K562 (cell line): Measurements from ENCODE around the gene ANO9. TPM values are rescaled to one million over a fixed set of nuclear protein-coding genes. Genes with fewer than 3 reads are reported as not detected.
A peak's percentile ranks its signal among the peaks of the same experiment; 100 is the strongest.

Experiments used
- ATAC-seq: fragments of 200-7000 bp; cut with Tn5 transposase; 3 replicates; pipeline ENCODE4 v1.9.1; 2020; ENCODE audit warnings: moderate library complexity
- Bru-seq: library from RNA; stranded (reverse); fragments of 400-500 nt; gene quantifications from one replicate; lab custom pipeline; 2021; lab: Mats Ljungman, UMichigan
- BruChase-seq, 2 experiments: library from RNA; stranded (reverse); fragments of 400-500 nt; gene quantifications; one replicate each; lab custom pipeline; 2021; lab: Mats Ljungman, UMichigan
- BruUV-seq: library from RNA; stranded (reverse); fragments of 400-500 nt; replicated peaks from 2 replicates; lab custom pipeline; 2021; lab: Mats Ljungman, UMichigan
- CTCF ChIA-PET: fragments of 300-600 bp; formaldehyde crosslinking; extraction: SDS; loops from one replicate; lab custom pipeline; 2021; ENCODE audit warnings: low intra/inter-chr PET ratio; lab: Yijun Ruan, JAX
- POLR2A ChIA-PET: fragments of 300-600, 350-650 bp; sonication (Branson Sonifier 250); formaldehyde crosslinking; extraction: SDS; loops from one replicate; lab custom pipeline; 2021; ENCODE audit warnings: antibody characterized with exemption, inconsistent platforms; lab: Yijun Ruan, JAX
- DNase-seq, 4 experiments: peaks; one replicate each; pipeline versions ENCODE4 v3.0.0 to v3.0.0-alpha.2; 2011 to 2018; ENCODE audit warnings: low spot score in 3 of 4, mixed read lengths in 3 of 4; ENCODE audit errors: extremely low read depth in 1 of 4
- FAIRE-seq: peaks from 2 replicates; lab custom pipeline; 2011; peaks lifted over from hg19 to GRCh38; lab: Jason Lieb, UNC
- H2AFZ ChIP-seq: 2 replicates; pipeline ENCODE4 v1.6.0; 2011; ENCODE audit warnings: low read depth, low read length, control low read depth, inconsistent platforms
- H3K27ac ChIP-seq: fragments of 200-600 bp; 3 replicates; pipeline ENCODE4 v1.8.0; 2011; ENCODE audit warnings: low read depth, mild to moderate bottlenecking, control low read depth, inconsistent platforms, low read length, moderate library complexity, mixed read lengths; ENCODE audit errors: extremely low read depth
- H3K27me3 ChIP-seq, 2 experiments: fragments of 300-600 bp in 1 of 2; 2 replicates in 1 of 2; 3 replicates in 1 of 2; pipeline versions ENCODE4 v1.6.0 to v1.8.0; 2011; ENCODE audit warnings: inconsistent platforms in 2 of 2, low read length in 2 of 2, mild to moderate bottlenecking in 1 of 2, mixed read lengths in 1 of 2, moderate library complexity in 1 of 2; ENCODE audit not compliant: control insufficient read depth in 2 of 2, insufficient read depth in 2 of 2
- H3K36me3 ChIP-seq: fragments of 300-600 bp; 3 replicates; pipeline ENCODE4 v1.8.0; 2011; ENCODE audit warnings: mild to moderate bottlenecking, low read length, inconsistent platforms; ENCODE audit not compliant: control insufficient read depth, insufficient read depth
- H3K4me1 ChIP-seq, 2 experiments: fragments of 200-600 bp in 1 of 2; replicated peaks in 1 of 2; 2 replicates in 1 of 2; 3 replicates in 1 of 2; pipeline versions ENCODE4 v1.5.1 to v1.8.0; 2011; ENCODE audit warnings: inconsistent platforms in 2 of 2, low read length in 2 of 2, mild to moderate bottlenecking in 1 of 2, mixed read lengths in 1 of 2, moderate library complexity in 1 of 2; ENCODE audit not compliant: control insufficient read depth in 2 of 2, insufficient read depth in 2 of 2
- H3K4me2 ChIP-seq: 2 replicates; pipeline ENCODE4 v1.6.1; 2011; ENCODE audit warnings: low read length, control low read depth, inconsistent platforms, mixed read lengths; ENCODE audit not compliant: insufficient read depth
- H3K4me3 ChIP-seq: fragments of 200-600 bp; sonication (generic), shearing (Covaris generic); 2 replicates; pipeline ENCODE4 v1.5.1; 2016; ENCODE audit warnings: control low read depth, inconsistent platforms
- H3K79me2 ChIP-seq: fragments of 200-600 bp; 3 replicates; pipeline ENCODE4 v1.8.0; 2011; ENCODE audit warnings: low read length, inconsistent platforms; ENCODE audit not compliant: control insufficient read depth, insufficient read depth
- H3K9ac ChIP-seq, 2 experiments: 2 replicates each; pipeline versions ENCODE4 v1.6.0 to v1.6.1; 2011; ENCODE audit warnings: low read depth in 2 of 2, low read length in 2 of 2, control low read depth in 1 of 2, inconsistent platforms in 1 of 2, mild to moderate bottlenecking in 1 of 2, mixed read lengths in 1 of 2; ENCODE audit not compliant: insufficient read depth in 1 of 2
- H3K9me1 ChIP-seq: one replicate; pipeline ENCODE4 v1.6.0; 2011; ENCODE audit warnings: inconsistent platforms, mild to moderate bottlenecking, low read length, moderate library complexity; ENCODE audit not compliant: control insufficient read depth, insufficient read depth
- H3K9me3 ChIP-seq: replicated peaks from 2 replicates; pipeline ENCODE4 v1.5.1; 2011; ENCODE audit warnings: low read depth, low read length, inconsistent platforms; ENCODE audit not compliant: control insufficient read depth, insufficient read depth
- H4K20me1 ChIP-seq: replicated peaks from 2 replicates; pipeline ENCODE4 v1.6.1; 2011; ENCODE audit warnings: low read length, inconsistent platforms, mixed read lengths; ENCODE audit not compliant: control insufficient read depth, insufficient read depth
- CXXC5 ChIP-seq: fragments of 250-450 bp; sonication (Bioruptor Pico); IDR thresholded peaks from 2 replicates; pipeline ENCODE4 v1.8.0; 2022; ENCODE audit warnings: inconsistent platforms, mild to moderate bottlenecking, moderate library complexity
- PCBP1 ChIP-seq: fragments of 200-400 bp; formaldehyde crosslinking; IDR thresholded peaks from 2 replicates; pipeline ENCODE4 v1.6.1; 2018; ENCODE audit warnings: mild to moderate bottlenecking, low read depth, low read length; ENCODE audit not compliant: poor library complexity, severe bottlenecking
- PHTF2 ChIP-seq: fragments of 250-450 bp; sonication (Bioruptor Pico); IDR thresholded peaks from 2 replicates; pipeline ENCODE4 v1.5.0; 2021; ENCODE audit warnings: mild to moderate bottlenecking
- WGBS: fragments of 100-300 bp; shearing (Covaris generic); methylation state at CpG from one replicate; pipeline ENCODE4 v1.1.6; 2016; ENCODE audit warnings: low coverage, mixed read lengths; ENCODE audit not compliant: insufficient coverage; ENCODE audit errors: missing lambda C conversion rate; 5-methylcytosine and 5-hydroxymethylcytosine counted together
- in situ Hi-C: fragments of 300-500 bp; cut with MboI; formaldehyde crosslinking; loops from 4 replicates; pipeline ENCODE4 v1.15.0; 2018; ENCODE audit warnings: inconsistent platforms, mixed read lengths
- intact Hi-C: fragments of 100-400 bp; cut with micrococcal nuclease; formaldehyde crosslinking; loops from 2 replicates; pipeline ENCODE4 v1.14.2; 2022
- long read RNA-seq, 3 experiments: library from polyadenylated mRNA in 2 of 3; library from RNA in 1 of 3; unstranded in 2 of 3; stranded (forward) in 1 of 3; transcript quantifications; one replicate each; pipeline ENCODE4 v2.0.0, GENCODE V29; 2019 to 2022
- polyA minus RNA-seq, 3 experiments: library from RNA; depleted of rRNA, polyadenylated mRNA; stranded (reverse); fragments of >200 nt; gene quantifications; 2 replicates each; pipeline ENCODE4 v1.2.3, GENCODE V29; 2011
- polyA plus RNA-seq, 8 experiments: library from polyadenylated mRNA; depleted of rRNA in 4 of 8; stranded (reverse) in 5 of 8; unstranded in 3 of 8; fragments of >200 nt; fragmentation: Nextera tagmentation in 2 of 8; fragmentation: Illumina TruSeq in 1 of 8; extraction: Ambion mirVana in 2 of 8; extraction: Trizol in 1 of 8; gene quantifications; 2 replicates each; pipeline versions ENCODE4 v1.2.1 to v1.2.3, GENCODE V29; 2011 to 2014; ENCODE audit warnings: inconsistent platforms in 1 of 8, missing spikeins in 1 of 8
- total RNA-seq, 7 experiments: library from RNA; depleted of rRNA in 6 of 7; stranded (reverse); fragments of >200 nt in 6 of 7; fragmentation: Illumina TruSeq in 2 of 7; extraction: Trizol in 2 of 7; gene quantifications; 2 replicates each; pipeline versions ENCODE4 v1.2.1 to v1.2.3, GENCODE V29; 2011 to 2021; ENCODE audit warnings: low replicate concordance in 1 of 7
- TF ChIP-seq, protein P1 (sequence below): sonication (generic); formaldehyde crosslinking; IDR thresholded peaks from 2 replicates; pipeline ENCODE4 v1.8.1; 2023; ENCODE audit warnings: mild to moderate bottlenecking, missing genetic modification reagents
- TF ChIP-seq, protein P2 (sequence below): fragments of 450-650 bp; IDR thresholded peaks from 2 replicates; pipeline ENCODE4 v1.6.1; 2016; ENCODE audit warnings: mild to moderate bottlenecking
- TF ChIP-seq, protein P3 (sequence below): sonication (generic); formaldehyde crosslinking; IDR thresholded peaks from 2 replicates; pipeline ENCODE4 v1.8.0; 2022; ENCODE audit warnings: missing genetic modification reagents, mild to moderate bottlenecking, moderate library complexity, borderline replicate concordance

The ANO9 gene, protein sequence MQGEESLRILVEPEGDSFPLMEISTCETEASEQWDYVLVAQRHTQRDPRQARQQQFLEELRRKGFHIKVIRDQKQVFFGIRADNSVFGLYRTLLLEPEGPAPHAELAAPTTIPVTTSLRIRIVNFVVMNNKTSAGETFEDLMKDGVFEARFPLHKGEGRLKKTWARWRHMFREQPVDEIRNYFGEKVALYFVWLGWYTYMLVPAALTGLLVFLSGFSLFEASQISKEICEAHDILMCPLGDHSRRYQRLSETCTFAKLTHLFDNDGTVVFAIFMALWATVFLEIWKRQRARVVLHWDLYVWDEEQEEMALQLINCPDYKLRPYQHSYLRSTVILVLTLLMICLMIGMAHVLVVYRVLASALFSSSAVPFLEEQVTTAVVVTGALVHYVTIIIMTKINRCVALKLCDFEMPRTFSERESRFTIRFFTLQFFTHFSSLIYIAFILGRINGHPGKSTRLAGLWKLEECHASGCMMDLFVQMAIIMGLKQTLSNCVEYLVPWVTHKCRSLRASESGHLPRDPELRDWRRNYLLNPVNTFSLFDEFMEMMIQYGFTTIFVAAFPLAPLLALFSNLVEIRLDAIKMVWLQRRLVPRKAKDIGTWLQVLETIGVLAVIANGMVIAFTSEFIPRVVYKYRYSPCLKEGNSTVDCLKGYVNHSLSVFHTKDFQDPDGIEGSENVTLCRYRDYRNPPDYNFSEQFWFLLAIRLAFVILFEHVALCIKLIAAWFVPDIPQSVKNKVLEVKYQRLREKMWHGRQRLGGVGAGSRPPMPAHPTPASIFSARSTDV
- 28.4 and 83.6 TPM in 2 replicates for total RNA-seq (2011; cell fraction: chromatin; rRNA removed; ENCODE audit: low replicate concordance)
- total RNA-seq (2011; cell fraction: nucleolus; rRNA removed), result 54.4 and 56.8 TPM in 2 replicates
- total RNA-seq (2011; cell fraction: nucleoplasm; rRNA removed), result 33.9 and 40.5 TPM in 2 replicates
- total RNA-seq (2014; rRNA removed), result 4.9 and 5.1 TPM in 2 replicates
- total RNA-seq (2014; rRNA removed; fragmentation: Illumina TruSeq; extraction: Trizol), result 1.0 and 1.1 TPM in 2 replicates
- 3.8 TPM in 2 replicates for total RNA-seq (2015; rRNA removed; fragmentation: Illumina TruSeq; extraction: Trizol)
- total RNA-seq (2021), result 9.3 and 14.5 TPM in 2 replicates
- polyA plus RNA-seq (2011; rRNA removed), result 5.4 and 19.1 TPM in 2 replicates
- 4.1 and 4.3 TPM in 2 replicates for polyA plus RNA-seq (2011; cell fraction: cytosol; rRNA removed)
- polyA plus RNA-seq (2011; cell fraction: nucleus; rRNA removed), result 179 and 200 TPM in 2 replicates
- 11.4 and 33.5 TPM in 2 replicates for polyA plus RNA-seq (2012)
- 4.5 and 5.5 TPM in 2 replicates for polyA plus RNA-seq (2014; fragmentation: Illumina TruSeq; extraction: Trizol)
- polyA plus RNA-seq (2014; fragmentation: Nextera tagmentation; extraction: Ambion mirVana), result under 1 TPM; 0.20 to 0.27 TPM
- 10.7 and 10.8 TPM in 2 replicates for polyA plus RNA-seq (2014; rRNA removed)
- polyA minus RNA-seq (2011; rRNA and poly(A)+ RNA removed), result 1.3 and 1.4 TPM in 2 replicates
- polyA minus RNA-seq (2011; cell fraction: cytosol; rRNA and poly(A)+ RNA removed), result 2.9 and 3.2 TPM in 2 replicates
- polyA minus RNA-seq (2011; cell fraction: nucleus; rRNA and poly(A)+ RNA removed), result 19.4 and 27.1 TPM in 2 replicates
- Bru-seq, nascent RNA, result percentile 48 among the genes with signal in this experiment
- BruChase-seq, experiment 1, labeled RNA remaining after a 2-hour chase, result percentile 40 among the genes with signal in this experiment
- BruChase-seq, experiment 2, labeled RNA remaining after a 6-hour chase, result percentile 51 among the genes with signal in this experiment
- long read RNA-seq, experiment 1, partial matches to known transcripts, result 0 of 2 reads
- long read RNA-seq, experiment 1, other reads (novel, unspliced or antisense), result 2 of 2 reads
- long read RNA-seq, experiment 2, partial matches to known transcripts, result 1 of 2 reads
- long read RNA-seq, experiment 2, other reads (novel, unspliced or antisense), result 0 of 2 reads
- long read RNA-seq, experiment 3, partial matches to known transcripts, result 1 of 2 reads
- long read RNA-seq, experiment 3, other reads (novel, unspliced or antisense), result 1 of 2 reads

DNA sequence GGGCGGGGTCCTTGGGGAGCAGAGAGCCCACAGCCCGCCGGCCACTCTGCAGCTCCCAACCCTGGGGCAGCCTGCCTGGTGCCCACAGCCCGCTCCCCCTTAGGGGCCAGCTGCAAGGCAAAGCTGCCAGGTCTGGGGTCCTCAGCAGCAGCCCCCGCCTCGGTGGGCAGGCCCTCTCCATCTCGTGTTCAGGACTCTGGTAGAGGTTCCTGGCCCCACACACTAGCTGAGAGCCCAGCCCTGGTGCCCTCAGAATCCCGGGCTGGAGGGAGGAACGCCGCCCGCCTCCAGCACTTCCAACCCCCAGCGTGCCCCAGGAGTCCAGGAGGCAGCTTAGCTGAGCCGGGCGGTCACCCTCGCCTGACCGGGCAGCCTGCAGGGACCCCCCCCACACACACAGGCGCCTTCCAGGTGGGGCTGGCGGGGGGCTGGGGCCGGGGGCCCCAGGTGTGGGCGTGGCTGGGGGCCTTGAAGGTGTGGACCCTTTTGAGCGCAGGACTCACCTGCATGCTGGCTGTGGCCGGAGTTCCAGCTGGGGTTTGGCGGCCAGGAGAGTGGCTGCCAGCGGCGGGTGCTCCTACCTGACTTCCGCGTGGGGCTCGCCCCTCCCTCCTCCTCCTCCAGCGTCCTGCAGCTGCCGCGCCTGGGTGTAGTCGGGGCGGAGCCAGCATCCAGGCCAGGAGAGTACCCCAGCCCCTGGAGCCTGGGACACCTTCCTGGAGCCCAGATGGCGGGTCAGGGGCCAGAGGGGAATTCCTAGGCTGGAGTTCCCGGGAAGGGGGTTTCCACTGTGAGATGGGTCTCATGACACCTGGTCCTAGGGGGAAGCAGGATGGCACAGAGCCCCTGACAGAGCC, at the start of gene ANO9:
TSS of gene ANO9 (minus strand) at position 594 of the 857 bp plus-strand sequence. CDS start at position 509, 85 bp downstream.
- H3K4me1 ChIP-seq, result peaks cover 15 to 72% of the 10 kb centered on the region in 2 experiments; a peak in 4 of 5 replicates
- 10% methylated on average over 19 of the region's 35 CpGs for WGBS
- ATAC-seq (peak; percentile 84), DNase-seq (peak; percentile 73 to 81 (median 78)), FAIRE-seq (peak; percentile 49)
- in situ Hi-C loops (no loop called here), intact Hi-C loops (loop anchor here (5.0 kb wide), 1 partner anchor 76 kb away; no protein-coding TSS in a partner anchor)
- H3K9ac ChIP-seq, result peak within 1 kb of the TSS; percentile 4 to 86; a peak in 3 of 4 replicates
- no peaks in the 10 kb centered on the region for H3K27me3 ChIP-seq
- peak within 1 kb of the TSS; percentile 59 for H3K4me2 ChIP-seq
- H3K79me2 ChIP-seq, result no peaks in the 10 kb centered on the region
- H3K36me3 ChIP-seq, result no peaks in the 10 kb centered on the region
- no TSS peak for BruUV-seq
- POLR2A ChIA-PET, result interaction anchor here (0.7 to 2.0 kb wide), 5 partner anchors 8 to 79 kb away, joined by 3 to 13 read pairs (median 4); partner anchors contain the start of gene PTDSS2
- H3K9me3 ChIP-seq, result peaks cover 4% of the 10 kb centered on the region; the same call in 1 of the 2 replicates
- peak within 1 kb of the TSS; percentile 50; the same call in 1 of the 3 replicates for H3K27ac ChIP-seq
- no peaks in the 10 kb centered on the region for H4K20me1 ChIP-seq
- no peaks in the 10 kb centered on the region for H3K9me1 ChIP-seq
- CTCF ChIA-PET, result interaction anchor here (2.7 kb wide), 1 partner anchor 77 kb away, joined by 25 read pairs; no protein-coding TSS in a partner anchor
- peak within 1 kb of the TSS; percentile 41 for H3K4me3 ChIP-seq
- peak within 1 kb of the TSS; percentile 63 for H2AFZ ChIP-seq
- peak; percentile 72 for TF ChIP-seq PCBP1
- TF ChIP-seq, protein P1, sequence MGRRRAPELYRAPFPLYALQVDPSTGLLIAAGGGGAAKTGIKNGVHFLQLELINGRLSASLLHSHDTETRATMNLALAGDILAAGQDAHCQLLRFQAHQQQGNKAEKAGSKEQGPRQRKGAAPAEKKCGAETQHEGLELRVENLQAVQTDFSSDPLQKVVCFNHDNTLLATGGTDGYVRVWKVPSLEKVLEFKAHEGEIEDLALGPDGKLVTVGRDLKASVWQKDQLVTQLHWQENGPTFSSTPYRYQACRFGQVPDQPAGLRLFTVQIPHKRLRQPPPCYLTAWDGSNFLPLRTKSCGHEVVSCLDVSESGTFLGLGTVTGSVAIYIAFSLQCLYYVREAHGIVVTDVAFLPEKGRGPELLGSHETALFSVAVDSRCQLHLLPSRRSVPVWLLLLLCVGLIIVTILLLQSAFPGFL, result no peak
- TF ChIP-seq, protein P2, sequence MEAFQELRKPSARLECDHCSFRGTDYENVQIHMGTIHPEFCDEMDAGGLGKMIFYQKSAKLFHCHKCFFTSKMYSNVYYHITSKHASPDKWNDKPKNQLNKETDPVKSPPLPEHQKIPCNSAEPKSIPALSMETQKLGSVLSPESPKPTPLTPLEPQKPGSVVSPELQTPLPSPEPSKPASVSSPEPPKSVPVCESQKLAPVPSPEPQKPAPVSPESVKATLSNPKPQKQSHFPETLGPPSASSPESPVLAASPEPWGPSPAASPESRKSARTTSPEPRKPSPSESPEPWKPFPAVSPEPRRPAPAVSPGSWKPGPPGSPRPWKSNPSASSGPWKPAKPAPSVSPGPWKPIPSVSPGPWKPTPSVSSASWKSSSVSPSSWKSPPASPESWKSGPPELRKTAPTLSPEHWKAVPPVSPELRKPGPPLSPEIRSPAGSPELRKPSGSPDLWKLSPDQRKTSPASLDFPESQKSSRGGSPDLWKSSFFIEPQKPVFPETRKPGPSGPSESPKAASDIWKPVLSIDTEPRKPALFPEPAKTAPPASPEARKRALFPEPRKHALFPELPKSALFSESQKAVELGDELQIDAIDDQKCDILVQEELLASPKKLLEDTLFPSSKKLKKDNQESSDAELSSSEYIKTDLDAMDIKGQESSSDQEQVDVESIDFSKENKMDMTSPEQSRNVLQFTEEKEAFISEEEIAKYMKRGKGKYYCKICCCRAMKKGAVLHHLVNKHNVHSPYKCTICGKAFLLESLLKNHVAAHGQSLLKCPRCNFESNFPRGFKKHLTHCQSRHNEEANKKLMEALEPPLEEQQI, result no peak
- TF ChIP-seq, protein P3, sequence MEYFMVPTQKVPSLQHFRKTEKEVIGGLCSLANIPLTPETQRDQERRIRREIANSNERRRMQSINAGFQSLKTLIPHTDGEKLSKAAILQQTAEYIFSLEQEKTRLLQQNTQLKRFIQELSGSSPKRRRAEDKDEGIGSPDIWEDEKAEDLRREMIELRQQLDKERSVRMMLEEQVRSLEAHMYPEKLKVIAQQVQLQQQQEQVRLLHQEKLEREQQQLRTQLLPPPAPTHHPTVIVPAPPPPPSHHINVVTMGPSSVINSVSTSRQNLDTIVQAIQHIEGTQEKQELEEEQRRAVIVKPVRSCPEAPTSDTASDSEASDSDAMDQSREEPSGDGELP (CRISPR knock-in tag), result peak; percentile 65; the same call in 1 of the 2 replicates
- TF ChIP-seq CXXC5 (CRISPR knock-in tag), result peak; percentile 31; the same call in 1 of the 2 replicates
- TF ChIP-seq PHTF2 (CRISPR knock-in tag), result no peak
